HCT116 (cell line): ENCODE data around the gene AMZ2. TPM values are rescaled to one million over a fixed set of nuclear protein-coding genes. Genes with fewer than 3 reads are reported as not detected.
"Not testable (repeated sequence)": the region's sequence is repeated elsewhere in the genome, so short reads cannot be mapped to it uniquely, and the experiment has no call there.

Experiments
- ATAC-seq: fragments of 200-7000 bp; cut with Tn5 transposase; 2 replicates; pipeline ENCODE4 v1.9.1; 2020; ENCODE audit warnings: mild to moderate bottlenecking, moderate library complexity
- BruUV-seq: library from RNA; stranded (reverse); fragments of 400-500 nt; replicated peaks from 2 replicates; lab custom pipeline; 2021; lab: Mats Ljungman, UMichigan
- CTCF ChIA-PET: fragments of 300-600 bp; sonication (Branson Sonifier 250); formaldehyde crosslinking; loops from one replicate; lab custom pipeline; 2021; ENCODE audit warnings: antibody characterized with exemption; lab: Charles Lee
- POLR2A ChIA-PET: fragments of 300-600, 350-600 bp; sonication (Branson Sonifier 250); formaldehyde crosslinking; loops from one replicate; lab custom pipeline; 2021; ENCODE audit warnings: antibody characterized with exemption; lab: Charles Lee
- RAD21 ChIA-PET, 2 experiments: fragments of 300-600 bp; sonication (Branson Sonifier 250); formaldehyde crosslinking; loops; one replicate each; lab custom pipeline; 2023; ENCODE audit warnings: low total read pairs in 2 of 2; ENCODE audit not compliant: uncharacterized antibody in 2 of 2, unreplicated experiment in 2 of 2, low non-redundant PET in 1 of 2; lab: Charles Lee
- DNase-seq: peaks from one replicate; pipeline ENCODE4 v3.0.0-alpha.2; 2010; ENCODE audit warnings: low read depth, low spot score
- H2AFZ ChIP-seq: fragments of 200-600 bp; shearing (Covaris generic), sonication (generic); 2 replicates; pipeline ENCODE4 v1.6.1; 2017; ENCODE audit warnings: low read depth, mixed run types, mixed read lengths, antibody characterized with exemption, low read length; ENCODE audit not compliant: poor library complexity, severe bottlenecking
- H3K27ac ChIP-seq: 2 replicates; pipeline ENCODE4 v1.5.1; 2012; ENCODE audit warnings: low read depth, low read length
- H3K27me3 ChIP-seq: fragments of 200-600 bp; sonication (generic); 2 replicates; pipeline ENCODE4 v1.6.1; 2016; ENCODE audit warnings: mixed run types, low read length, mixed read lengths; ENCODE audit not compliant: insufficient read depth
- H3K36me3 ChIP-seq, 2 experiments: fragments of 200-500 bp in 1 of 2; fragments of 200-600 bp in 1 of 2; sonication (Bioruptor generic) in 1 of 2; sonication (generic) in 1 of 2; 2 replicates each; pipeline versions ENCODE4 v1.5.1 to v1.6.1; 2014 to 2016; ENCODE audit warnings: low read length in 2 of 2, inconsistent platforms in 1 of 2, mixed read lengths in 1 of 2, mixed run types in 1 of 2; ENCODE audit not compliant: insufficient read depth in 2 of 2, control insufficient read depth in 1 of 2
- H3K4me1 ChIP-seq, 2 experiments: fragments of 200-600 bp in 1 of 2; sonication (generic) in 1 of 2; 2 replicates each; pipeline versions ENCODE4 v1.5.1 to v1.6.1; 2012 to 2017; ENCODE audit warnings: low read length in 2 of 2, inconsistent platforms in 1 of 2, mild to moderate bottlenecking in 1 of 2, mixed read lengths in 1 of 2, mixed run types in 1 of 2, moderate library complexity in 1 of 2; ENCODE audit not compliant: insufficient read depth in 2 of 2, control insufficient read depth in 1 of 2
- H3K4me2 ChIP-seq: fragments of 200-600 bp; sonication (generic); 2 replicates; pipeline ENCODE4 v1.6.1; 2017; ENCODE audit warnings: mixed run types, low read length, mixed read lengths
- H3K4me3 ChIP-seq, 2 experiments: fragments of 200-600 bp in 1 of 2; sonication (generic) in 1 of 2; replicated peaks in 1 of 2; 2 replicates each; pipeline ENCODE4 v1.5.1; 2011 to 2016; ENCODE audit warnings: low read length in 2 of 2, control low read depth in 1 of 2, low read depth in 1 of 2, mild to moderate bottlenecking in 1 of 2, mixed read lengths in 1 of 2, mixed run types in 1 of 2
- H3K79me2 ChIP-seq: fragments of 200-600 bp; sonication (generic); 2 replicates; pipeline ENCODE4 v1.6.1; 2017; ENCODE audit warnings: mild to moderate bottlenecking, mixed run types, low read length, moderate library complexity, mixed read lengths; ENCODE audit not compliant: insufficient read depth
- H3K9ac ChIP-seq: fragments of 200-600 bp; sonication (generic); 2 replicates; pipeline ENCODE4 v1.6.1; 2016; ENCODE audit warnings: low read length, mixed read lengths
- H3K9me2 ChIP-seq: fragments of 200-600 bp; sonication (generic), shearing (Covaris generic); 2 replicates; pipeline ENCODE4 v1.6.1; 2017; ENCODE audit warnings: mixed run types, mild to moderate bottlenecking, moderate library complexity; ENCODE audit not compliant: insufficient read depth
- H3K9me3 ChIP-seq, 2 experiments: fragments of 200-500 bp in 1 of 2; fragments of 200-600 bp in 1 of 2; sonication (Bioruptor generic) in 1 of 2; sonication (generic) in 1 of 2; 2 replicates each; pipeline ENCODE4 v1.6.1; 2014 to 2017; ENCODE audit warnings: low read length in 2 of 2, mixed read lengths in 2 of 2, inconsistent platforms in 1 of 2, low read depth in 1 of 2, mild to moderate bottlenecking in 1 of 2, mixed run types in 1 of 2, moderate library complexity in 1 of 2; ENCODE audit not compliant: control insufficient read depth in 1 of 2, insufficient read depth in 1 of 2
- H4K20me1 ChIP-seq: fragments of 200-600 bp; sonication (generic), shearing (Covaris generic); 2 replicates; pipeline ENCODE4 v1.6.1; 2017; ENCODE audit warnings: mixed run types, mild to moderate bottlenecking, moderate library complexity; ENCODE audit not compliant: insufficient read depth
- RAD21 ChIP-seq: IDR thresholded peaks from 2 replicates; pipeline ENCODE4 v1.6.1; 2012; ENCODE audit warnings: low read depth, mild to moderate bottlenecking
- intact Hi-C: fragments of 100-400 bp; cut with micrococcal nuclease; formaldehyde crosslinking; loops from 2 replicates; pipeline ENCODE4 v1.10.0; 2022
- total RNA-seq: library from RNA; stranded (reverse); gene quantifications from one replicate; pipeline ENCODE4 v1.2.1, GENCODE V29; 2021; ENCODE audit not compliant: unreplicated experiment

The AMZ2 gene
- total RNA-seq, 1 experiment from 2014 or later = 131 TPM

DNA sequence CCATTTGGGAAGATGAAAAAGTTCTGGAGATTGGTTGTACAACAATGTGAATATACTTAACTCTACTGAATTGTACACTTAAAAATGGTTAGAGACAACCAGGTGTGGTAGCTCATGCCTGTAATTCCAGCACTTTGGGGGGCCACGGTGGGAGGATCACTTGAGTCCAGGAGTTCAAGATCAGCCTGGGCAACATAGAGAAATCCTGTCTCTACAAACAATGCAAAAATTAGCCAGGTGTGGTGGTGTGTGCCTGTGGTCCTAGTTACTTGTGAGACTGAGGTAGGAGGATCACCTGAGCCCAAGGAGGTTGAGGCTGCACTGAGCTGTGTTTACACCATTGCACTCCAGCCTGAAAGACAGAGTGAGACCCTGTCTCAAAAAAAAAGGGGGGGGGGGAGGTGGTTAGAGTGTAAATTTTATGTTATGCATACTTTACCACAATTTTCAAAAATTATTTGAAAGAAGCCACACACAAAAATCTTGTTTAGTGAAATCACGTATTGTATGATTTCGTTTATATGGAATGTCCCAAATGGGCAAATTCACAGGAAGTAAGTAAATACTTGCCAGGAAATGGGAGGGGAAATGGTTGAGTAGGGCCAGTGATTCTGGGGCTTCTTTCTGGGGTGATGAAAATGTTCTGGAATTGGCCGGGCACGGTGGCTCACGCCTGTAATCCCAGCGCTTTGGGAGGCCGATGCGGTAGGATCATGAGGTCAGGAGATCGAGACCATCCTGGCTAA, 37.1 kb upstream of the AMZ2 start:
- BruUV-seq = no TSS peak
- CTCF ChIA-PET = interaction anchor here (1.1 kb wide), 1 partner anchor 10 kb away, joined by 3 read pairs; no protein-coding TSS in a partner anchor
- intact Hi-C loops = no loop called here
- RAD21 ChIA-PET = no interaction called here
- H3K4me3 ChIP-seq = no peak overlapping the region
- peaks cover 5 to 9% of the 10 kb centered on the region in 2 experiments; a peak in 2 of 4 replicates for H3K36me3 ChIP-seq
- no peak for DNase-seq
- H3K9ac ChIP-seq = no peak overlapping the region
- peaks cover 12% of the 10 kb centered on the region; the same call in 1 of the 2 replicates for H3K79me2 ChIP-seq
- H3K9me3 ChIP-seq = no peaks in the 10 kb centered on the region
- no peak overlapping the region for H3K27ac ChIP-seq
- no peak for ATAC-seq
- TF ChIP-seq RAD21 = no peak
- no peaks in the 10 kb centered on the region for H3K9me2 ChIP-seq
- H4K20me1 ChIP-seq = no peaks in the 10 kb centered on the region
- H3K4me2 ChIP-seq = no peak overlapping the region
- no peaks in the 10 kb centered on the region for H3K27me3 ChIP-seq
- H3K4me1 ChIP-seq = peaks cover 4 to 11% of the 10 kb centered on the region in 2 experiments; a peak in 3 of 4 replicates
- no peak overlapping the region for H2AFZ ChIP-seq
- POLR2A ChIA-PET = no interaction called here

- H3K27ac ChIP-seq, H3K79me2 ChIP-seq, POLR2A ChIA-PET, H3K9ac ChIP-seq, H3K4me3 ChIP-seq, H4K20me1 ChIP-seq, H3K9me2 ChIP-seq, H3K9me3 ChIP-seq, H3K4me2 ChIP-seq, H3K36me3 ChIP-seq, DNase-seq, intact Hi-C loops, H2AFZ ChIP-seq, BruUV-seq, ATAC-seq, RAD21 ChIA-PET, H3K27me3 ChIP-seq, H3K4me1 ChIP-seq: not testable (repeated sequence)
- CTCF ChIA-PET = interaction anchor here (0.8 to 2.6 kb wide), 3 partner anchors 9 to 223 kb away, joined by 3 to 10 read pairs (median 5); no protein-coding TSS in a partner anchor
These were observed 34.1 kb upstream of the AMZ2 start for GRCh38 chr17:68213428-68214411.

- BruUV-seq, H3K79me2 ChIP-seq, POLR2A ChIA-PET, H3K4me3 ChIP-seq, H3K4me2 ChIP-seq, H4K20me1 ChIP-seq, H3K9ac ChIP-seq, intact Hi-C loops, DNase-seq, H3K36me3 ChIP-seq, H2AFZ ChIP-seq, H3K27me3 ChIP-seq, RAD21 ChIA-PET, H3K9me2 ChIP-seq, ATAC-seq, H3K4me1 ChIP-seq, H3K9me3 ChIP-seq, H3K27ac ChIP-seq: not testable (repeated sequence)
- CTCF ChIA-PET = interaction anchor here (1.2 kb wide), 1 partner anchor 221 kb away, joined by 5 read pairs; no protein-coding TSS in a partner anchor
These were observed 32.4 kb upstream of the AMZ2 start for GRCh38 chr17:68215453-68215852.

DNA sequence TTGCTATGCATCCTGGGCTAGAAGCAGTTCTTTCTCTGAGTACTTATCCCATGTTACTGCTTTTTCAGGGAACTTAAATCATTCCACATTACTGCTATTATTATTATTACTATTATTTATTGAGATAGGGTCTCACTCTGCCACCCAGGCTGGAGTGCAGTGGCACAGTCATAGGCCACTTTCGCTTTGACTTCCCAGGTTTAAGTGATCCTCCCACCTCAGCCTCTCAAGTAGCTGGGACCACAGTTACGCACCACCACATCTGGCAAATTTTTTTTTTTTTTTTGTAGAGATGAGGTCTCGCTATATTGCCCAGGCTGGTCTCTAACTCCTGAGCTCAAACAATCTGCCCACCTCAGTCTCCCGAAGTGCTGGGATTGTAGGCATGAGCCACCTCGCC, 28.4 kb upstream of the AMZ2 start:
- H3K36me3 ChIP-seq, RAD21 ChIA-PET, H3K4me3 ChIP-seq, H4K20me1 ChIP-seq, BruUV-seq, H2AFZ ChIP-seq, H3K4me1 ChIP-seq, ATAC-seq, CTCF ChIA-PET, H3K9me3 ChIP-seq, intact Hi-C loops, DNase-seq, H3K27ac ChIP-seq, H3K4me2 ChIP-seq, H3K9me2 ChIP-seq, POLR2A ChIA-PET, H3K79me2 ChIP-seq, H3K27me3 ChIP-seq, H3K9ac ChIP-seq: not testable (repeated sequence)
